Measurements from ENCODE around the gene OR14I1.
"Not testable (repeated sequence)": the region's sequence is repeated elsewhere in the genome, so short reads cannot be mapped to it uniquely, and the experiment has no call there.

OR14I1 gene

GRCh38 chr1:248681651-248682050 is 20.9 kb downstream of the OR14I1 start:
- no peak for DNase-seq

DNA sequence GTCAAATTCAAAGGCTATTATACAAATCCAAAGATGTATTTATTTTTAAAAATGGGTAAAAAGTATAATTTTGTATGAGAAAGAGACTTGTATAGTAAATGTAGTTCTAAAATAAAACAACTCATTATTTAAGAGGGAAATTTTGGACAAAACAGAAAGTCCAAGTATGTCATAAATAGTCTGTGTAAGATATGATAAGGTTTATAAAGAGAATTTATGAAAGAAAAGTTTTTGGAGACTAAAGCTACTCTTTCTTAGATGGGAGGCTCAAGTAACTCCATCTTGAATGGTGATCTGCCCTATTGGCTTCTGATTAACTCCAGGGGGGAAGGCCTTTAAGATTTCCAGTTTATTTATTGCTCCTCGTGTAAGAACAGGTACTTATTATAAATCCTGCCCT is 32.6 kb downstream of the OR14I1 start:
- DNase-seq = no peak

GRCh38 chr1:248663453-248664328 is 38.9 kb downstream of the OR14I1 start:
- not testable (repeated sequence) for DNase-seq

DNA sequence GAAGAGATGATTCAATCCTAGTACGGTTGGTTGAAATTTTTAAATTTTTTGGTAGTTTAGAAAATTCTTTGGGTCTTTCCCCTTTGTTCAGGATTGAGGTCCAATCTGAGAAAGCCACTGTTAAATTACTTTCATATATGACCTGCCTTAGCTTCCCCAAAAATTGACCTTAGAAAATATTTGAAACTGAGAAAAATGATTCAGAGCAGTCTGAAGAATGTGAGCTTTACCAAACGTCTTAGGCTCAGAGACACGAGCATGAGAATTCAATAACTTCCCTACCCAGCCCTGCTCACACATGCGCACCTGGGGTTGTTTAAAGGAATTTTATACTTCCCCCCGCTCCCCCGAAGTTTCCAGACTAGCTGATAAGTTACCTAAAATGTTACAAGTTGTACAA is 45.8 kb downstream of the OR14I1 start:
- DNase-seq = not testable (repeated sequence)

DNA sequence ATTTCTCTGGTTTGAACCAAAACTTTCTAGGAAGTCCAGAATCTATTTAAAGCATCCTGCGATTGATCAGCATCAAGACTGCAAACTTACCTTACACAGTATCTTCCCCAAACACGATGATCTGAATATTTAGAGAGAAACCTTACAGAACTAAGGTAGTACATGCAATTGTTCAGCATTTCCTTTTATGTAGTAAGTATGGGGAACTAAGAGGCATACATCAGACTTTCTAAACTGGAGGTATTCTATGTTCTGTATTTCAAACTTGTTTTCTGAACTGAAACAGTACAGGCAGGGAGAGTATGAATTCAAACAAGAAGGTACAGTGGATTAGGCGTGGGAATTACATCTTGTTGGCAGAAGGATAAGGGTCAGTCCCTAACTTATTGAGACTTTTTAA is 47.2 kb downstream of the OR14I1 start, which contains the start of gene OR2T27:
Gene OR2T27, minus strand, starts transcription at position 175 of the 400 bp plus-strand sequence. CDS start 4,644 bp downstream, outside the sequence.
- DNase-seq = not testable (repeated sequence)
